Loucy (cell line): ENCODE measurements around the gene ADM5.

ENCODE experiments used
- H2AFZ ChIP-seq: fragments of 200-600 bp; sonication (generic); 2 replicates; pipeline ENCODE4 v1.6.0; 2016; ENCODE audit warnings: antibody characterized with exemption, mild to moderate bottlenecking, low read length, moderate library complexity
- H3F3A ChIP-seq: fragments of 200-600 bp; 2 replicates; pipeline ENCODE4 v1.6.0; 2016; ENCODE audit warnings: antibody characterized with exemption, low read depth, mild to moderate bottlenecking
- H3K27me3 ChIP-seq: fragments of 200-600 bp; sonication (generic); 2 replicates; pipeline ENCODE4 v1.6.1; 2014; ENCODE audit warnings: low read length, mild to moderate bottlenecking; ENCODE audit not compliant: insufficient read depth, poor library complexity, severe bottlenecking
- H3K36me3 ChIP-seq: fragments of 200-600 bp; sonication (generic); 2 replicates; pipeline ENCODE4 v1.6.1; 2016; ENCODE audit warnings: low read length; ENCODE audit not compliant: insufficient read depth
- H3K4me1 ChIP-seq: fragments of 200-600 bp; sonication (generic); 2 replicates; pipeline ENCODE4 v1.5.1; 2014; ENCODE audit warnings: low read length, mild to moderate bottlenecking; ENCODE audit not compliant: insufficient read depth, poor library complexity, severe bottlenecking
- H3K4me2 ChIP-seq: fragments of 200-600 bp; sonication (generic); 2 replicates; pipeline ENCODE4 v1.6.0; 2014; ENCODE audit warnings: antibody characterized with exemption, low read length, low read depth, mild to moderate bottlenecking; ENCODE audit not compliant: poor library complexity, severe bottlenecking
- H3K4me3 ChIP-seq: fragments of 200-600 bp; sonication (generic); 2 replicates; pipeline ENCODE4 v1.5.1; 2014; ENCODE audit warnings: low read length, mild to moderate bottlenecking, mixed read lengths; ENCODE audit not compliant: poor library complexity, severe bottlenecking
- H3K79me2 ChIP-seq: fragments of 200-600 bp; sonication (generic); 2 replicates; pipeline ENCODE4 v1.6.1; 2014; ENCODE audit warnings: low read length; ENCODE audit not compliant: insufficient read depth
- H3K9ac ChIP-seq: fragments of 200-600 bp; sonication (generic); 2 replicates; pipeline ENCODE4 v1.6.0; 2014; ENCODE audit warnings: mild to moderate bottlenecking, low read depth, low read length, moderate library complexity; ENCODE audit not compliant: poor library complexity, severe bottlenecking
- H3K9me2 ChIP-seq: fragments of 200-600 bp; sonication (generic); replicated peaks from 2 replicates; pipeline ENCODE4 v1.6.1; 2016; ENCODE audit warnings: low read depth, low read length, mixed read lengths
- H3K9me3 ChIP-seq: fragments of 200-600 bp; sonication (generic); 2 replicates; pipeline ENCODE4 v1.6.1; 2014; ENCODE audit warnings: mild to moderate bottlenecking, antibody characterized with exemption, low read length, low read depth; ENCODE audit not compliant: insufficient read depth
- H4K20me1 ChIP-seq: fragments of 200-600 bp; sonication (generic); 2 replicates; pipeline ENCODE4 v1.6.0; 2014; ENCODE audit warnings: antibody characterized with exemption, low read length, mild to moderate bottlenecking; ENCODE audit not compliant: insufficient read depth, poor library complexity, severe bottlenecking
- EZH2phosphoT487 ChIP-seq: fragments of 200-600 bp; IDR thresholded peaks from 2 replicates; pipeline ENCODE4 v1.6.1; 2018; ENCODE audit warnings: antibody characterized with exemption, mild to moderate bottlenecking, moderate library complexity, borderline replicate concordance
- TF ChIP-seq, protein P1 (sequence below): fragments of 200-600 bp; sonication (generic); conservative IDR thresholded peaks from 2 replicates; pipeline ENCODE4 v1.5.1; 2014; ENCODE audit warnings: mild to moderate bottlenecking, antibody characterized with exemption, low read length

ADM5 gene

DNA sequence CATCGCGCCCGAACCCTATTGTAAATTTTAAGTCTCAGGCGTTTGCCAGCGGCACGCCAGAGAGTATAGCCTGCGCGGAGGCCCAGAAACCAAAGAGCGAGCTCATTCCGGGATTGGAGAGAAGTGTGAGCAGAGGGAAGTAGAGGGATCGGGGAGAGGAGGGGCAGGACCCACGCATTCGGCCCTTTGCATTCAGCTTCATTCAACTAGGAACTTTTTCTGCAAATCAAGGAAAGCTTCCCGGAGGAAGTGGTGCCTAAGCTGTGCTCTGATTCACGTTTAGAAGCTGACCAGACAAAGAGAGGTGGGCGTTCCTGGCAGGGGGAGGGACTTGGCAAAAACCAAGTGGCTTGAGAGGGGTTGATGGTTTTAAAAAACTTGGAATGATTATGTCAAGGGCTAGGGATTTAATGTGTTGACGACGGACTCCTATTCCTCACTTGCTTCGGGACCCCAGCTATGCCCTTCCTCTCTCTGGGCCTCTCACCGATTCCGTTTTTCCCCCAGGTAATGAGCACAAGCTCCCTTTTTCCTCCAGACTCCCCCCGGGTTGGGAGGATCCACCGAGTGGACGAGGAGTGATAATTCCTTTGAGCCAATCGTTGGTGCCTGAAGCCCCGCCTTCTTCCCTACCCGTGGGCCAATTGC is 13.1 kb upstream of the ADM5 start:
- Histone ChIP-seq H3K4me2 (peak overlapping the region; percentile 62), H3K4me1 (peaks cover 28% of the 10 kb centered on the region), H4K20me1 (peaks cover 37% of the 10 kb centered on the region), H3K9me2 (no peaks in the 10 kb centered on the region), H3K9me3 (no peaks in the 10 kb centered on the region), H3F3A (peaks cover 3% of the 10 kb centered on the region; the same call in 1 of the 2 replicates), H2AFZ (peak overlapping the region; percentile 96), H3K27me3 (peaks cover 4% of the 10 kb centered on the region), H3K9ac (peak overlapping the region; percentile 68), H3K36me3 (peaks cover 5% of the 10 kb centered on the region; the same call in 1 of the 2 replicates), H3K79me2 (peaks cover 40% of the 10 kb centered on the region), H3K4me3 (peak overlapping the region; percentile 70)
- TF ChIP-seq, protein P1, sequence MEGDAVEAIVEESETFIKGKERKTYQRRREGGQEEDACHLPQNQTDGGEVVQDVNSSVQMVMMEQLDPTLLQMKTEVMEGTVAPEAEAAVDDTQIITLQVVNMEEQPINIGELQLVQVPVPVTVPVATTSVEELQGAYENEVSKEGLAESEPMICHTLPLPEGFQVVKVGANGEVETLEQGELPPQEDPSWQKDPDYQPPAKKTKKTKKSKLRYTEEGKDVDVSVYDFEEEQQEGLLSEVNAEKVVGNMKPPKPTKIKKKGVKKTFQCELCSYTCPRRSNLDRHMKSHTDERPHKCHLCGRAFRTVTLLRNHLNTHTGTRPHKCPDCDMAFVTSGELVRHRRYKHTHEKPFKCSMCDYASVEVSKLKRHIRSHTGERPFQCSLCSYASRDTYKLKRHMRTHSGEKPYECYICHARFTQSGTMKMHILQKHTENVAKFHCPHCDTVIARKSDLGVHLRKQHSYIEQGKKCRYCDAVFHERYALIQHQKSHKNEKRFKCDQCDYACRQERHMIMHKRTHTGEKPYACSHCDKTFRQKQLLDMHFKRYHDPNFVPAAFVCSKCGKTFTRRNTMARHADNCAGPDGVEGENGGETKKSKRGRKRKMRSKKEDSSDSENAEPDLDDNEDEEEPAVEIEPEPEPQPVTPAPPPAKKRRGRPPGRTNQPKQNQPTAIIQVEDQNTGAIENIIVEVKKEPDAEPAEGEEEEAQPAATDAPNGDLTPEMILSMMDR = no peak
- no peak for TF ChIP-seq EZH2phosphoT487

DNA sequence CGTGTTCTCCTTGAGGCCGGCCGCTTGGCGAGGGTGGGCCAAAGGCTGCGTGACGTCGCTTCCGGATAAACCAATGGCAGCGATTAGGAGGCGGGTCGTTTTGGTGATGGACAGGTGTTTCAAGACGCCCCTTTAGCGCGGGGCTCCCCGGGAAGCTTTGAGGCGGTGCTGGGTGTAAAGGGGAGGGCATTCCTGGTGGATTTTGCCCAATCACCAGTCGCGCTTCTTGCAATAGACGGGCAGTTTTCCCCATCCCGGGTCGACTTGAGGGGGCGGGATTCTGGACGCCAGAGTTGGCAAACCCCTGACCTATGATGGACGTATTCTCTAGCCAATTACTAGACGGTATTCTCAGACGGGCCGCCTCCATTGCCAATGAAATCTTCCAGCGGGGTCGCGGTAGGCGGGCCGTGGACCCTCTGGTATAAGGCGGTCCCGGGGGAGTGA is 12.6 kb upstream of the ADM5 start:
- no peaks in the 10 kb centered on the region for H3K9me3 ChIP-seq
- peaks cover 43% of the 10 kb centered on the region for H3K79me2 ChIP-seq
- peaks cover 4% of the 10 kb centered on the region for H3K27me3 ChIP-seq
- H2AFZ ChIP-seq = peak overlapping the region; percentile 62; the same call in 1 of the 2 replicates
- peak overlapping the region; percentile 99 for H3K4me3 ChIP-seq
- TF ChIP-seq EZH2phosphoT487 = no peak
- peaks cover 7% of the 10 kb centered on the region; the same call in 1 of the 2 replicates for H3K36me3 ChIP-seq
- peaks cover 39% of the 10 kb centered on the region for H4K20me1 ChIP-seq
- H3K9me2 ChIP-seq = no peaks in the 10 kb centered on the region
- H3F3A ChIP-seq = peaks cover 3% of the 10 kb centered on the region; the same call in 1 of the 2 replicates
- peak overlapping the region; percentile 62 for H3K4me2 ChIP-seq
- peak overlapping the region; percentile 94 for H3K9ac ChIP-seq
- peaks cover 28% of the 10 kb centered on the region for H3K4me1 ChIP-seq

DNA sequence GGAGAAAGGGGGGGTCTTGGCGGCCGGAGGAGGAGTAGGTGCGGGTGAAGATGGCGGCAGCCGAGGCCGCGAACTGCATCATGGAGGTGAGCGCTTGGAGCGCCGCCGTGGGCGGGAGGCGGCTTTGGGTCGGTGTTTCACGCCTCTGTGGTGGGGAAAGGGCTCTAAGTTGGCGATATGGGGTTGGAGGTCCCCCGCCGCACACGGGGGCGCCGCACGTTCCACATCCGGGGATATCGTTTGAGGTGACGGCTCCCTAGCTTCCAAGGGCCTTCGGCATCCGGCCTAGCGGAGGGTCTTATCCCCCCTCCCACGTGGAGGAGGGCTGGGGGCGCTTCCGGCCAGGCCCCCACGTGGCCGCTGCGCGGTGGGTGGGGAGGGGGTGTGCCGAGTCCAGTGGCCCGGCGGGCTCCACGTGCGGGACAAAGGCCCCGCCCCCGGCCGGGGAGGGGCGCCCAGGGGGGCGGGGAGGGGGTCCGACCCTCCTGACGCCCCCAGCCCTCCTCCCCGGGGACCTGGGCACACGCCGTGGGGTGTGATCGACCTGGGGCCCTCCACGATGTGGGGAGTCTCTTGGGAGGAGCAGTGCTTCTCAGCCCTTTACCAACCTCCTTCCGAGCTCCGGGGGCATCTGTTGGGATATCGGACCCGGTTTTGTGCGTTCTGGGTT is 12.0 kb upstream of the ADM5 start, which contains the start of gene PRMT1:
TSS of gene PRMT1 (plus strand) at position 41 of the 670 bp plus-strand sequence. CDS start at position 51, 10 bp downstream.
- Histone ChIP-seq H3K9me2 (no peaks in the 10 kb centered on the region), H2AFZ (peak within 1 kb of the TSS; percentile 96), H3K36me3 (peaks cover 13% of the 10 kb centered on the region; the same call in 1 of the 2 replicates), H3K79me2 (peaks cover 49% of the 10 kb centered on the region), H3K4me2 (peak within 1 kb of the TSS; percentile 82), H3K27me3 (peaks cover 4% of the 10 kb centered on the region), H3K9me3 (no peaks in the 10 kb centered on the region), H3F3A (peaks cover 3% of the 10 kb centered on the region; the same call in 1 of the 2 replicates), H3K4me3 (peak within 1 kb of the TSS; percentile 99), H3K4me1 (peaks cover 28% of the 10 kb centered on the region), H3K9ac (peak within 1 kb of the TSS; percentile 94), H4K20me1 (peaks cover 44% of the 10 kb centered on the region)
- TF ChIP-seq EZH2phosphoT487 = no peak
- TF ChIP-seq, protein P1 = no peak
